OCI-M2 (cell line): ENCODE measurements around the gene RNASET2.
"Not testable (repeated sequence)": the region's sequence is repeated elsewhere in the genome, so short reads cannot be mapped to it uniquely, and the experiment has no call there.

ENCODE experiments used
- DNase-seq: peaks from one replicate; lab custom pipeline; 2025; ENCODE audit not compliant: unreplicated experiment; lab: John Stamatoyannopoulos, UW

The RNASET2 gene

GRCh38 chr6:166905505-166906134, 50.7 kb downstream of the RNASET2 start:
- DNase-seq = no peak

GRCh38 chr6:166905013-166905412, 51.3 kb downstream of the RNASET2 start:
- no peak for DNase-seq

GRCh38 chr6:166904101-166904746, 52.1 kb downstream of the RNASET2 start:
- DNase-seq = no peak

- no peak for DNase-seq
Observed at GRCh38 chr6:166903500-166903899, 52.9 kb downstream of the RNASET2 start.

- DNase-seq = no peak
Observed at GRCh38 chr6:166903027-166903426, 53.3 kb downstream of the RNASET2 start.

- no peak for DNase-seq
Observed at GRCh38 chr6:166902211-166902755, 54.1 kb downstream of the RNASET2 start.

GRCh38 chr6:166901626-166902025, 54.7 kb downstream of the RNASET2 start:
- no peak for DNase-seq

- DNase-seq = no peak
Observed at GRCh38 chr6:166900956-166901607, 55.3 kb downstream of the RNASET2 start.

- no peak for DNase-seq
Observed at GRCh38 chr6:166900130-166900708, 56.1 kb downstream of the RNASET2 start.

GRCh38 chr6:166898910-166899309, 57.4 kb downstream of the RNASET2 start:
- DNase-seq = no peak

- not testable (repeated sequence) for DNase-seq
Observed at GRCh38 chr6:166894614-166895013, 61.7 kb downstream of the RNASET2 start.

GRCh38 chr6:166892472-166892871, 63.9 kb downstream of the RNASET2 start:
- DNase-seq = not testable (repeated sequence)

- not testable (repeated sequence) for DNase-seq
Observed at GRCh38 chr6:166886773-166887172, 69.6 kb downstream of the RNASET2 start.

- DNase-seq = not testable (repeated sequence)
Observed at GRCh38 chr6:166884958-166885357, 71.4 kb downstream of the RNASET2 start.

- no peak for DNase-seq
Observed at GRCh38 chr6:166879594-166879993, 76.8 kb downstream of the RNASET2 start.
